Islet of Langerhans (tissue), 1 donor: ENCODE measurements around the gene PJA2.

Source experiments
- FAIRE-seq: peaks from one replicate; lab custom pipeline; 2011; peaks lifted over from hg19 to GRCh38; lab: Jason Lieb, UNC

The PJA2 gene

DNA sequence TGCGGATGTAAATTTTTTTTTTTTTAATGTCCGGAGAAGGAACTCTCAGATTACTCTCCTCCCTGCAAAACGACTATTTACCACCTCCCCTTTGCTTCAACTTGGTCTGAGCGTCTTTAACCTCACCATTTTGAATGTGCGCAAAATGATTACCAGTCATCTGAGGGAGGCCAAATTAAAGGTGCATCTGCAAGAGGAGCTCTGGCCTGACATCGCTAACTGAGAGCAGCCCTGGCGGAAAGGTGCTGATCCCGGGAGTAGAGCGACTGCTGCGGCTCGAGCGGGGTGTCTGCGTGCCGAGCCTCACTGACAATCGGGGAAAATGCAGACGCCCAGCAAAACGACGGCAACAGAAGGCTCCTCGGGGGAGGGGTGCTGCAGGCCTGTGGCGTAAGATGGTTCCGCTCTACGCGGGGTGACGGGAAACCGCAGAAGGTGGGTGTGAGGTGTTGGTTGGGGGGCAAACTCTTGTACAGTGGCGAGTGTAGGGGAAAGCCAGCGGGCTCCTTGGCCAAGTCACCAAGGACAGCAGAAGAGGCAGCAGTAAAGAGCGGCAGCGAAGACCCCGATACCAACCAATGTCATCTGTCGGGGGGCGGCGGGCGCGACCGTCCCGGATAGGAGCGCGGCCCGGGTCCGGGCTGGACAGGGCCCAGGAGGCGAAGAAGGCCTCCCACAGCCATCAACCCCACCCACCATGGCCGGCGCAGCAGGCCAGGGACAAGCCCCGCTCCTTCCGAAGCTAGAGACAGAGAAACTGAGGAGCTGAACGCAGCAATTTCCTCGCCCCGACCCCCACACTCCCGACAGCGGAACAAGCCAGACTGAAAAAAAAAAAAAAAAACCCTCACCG, 557 bp downstream of the PJA2 start:
- FAIRE-seq = no peak

DNA sequence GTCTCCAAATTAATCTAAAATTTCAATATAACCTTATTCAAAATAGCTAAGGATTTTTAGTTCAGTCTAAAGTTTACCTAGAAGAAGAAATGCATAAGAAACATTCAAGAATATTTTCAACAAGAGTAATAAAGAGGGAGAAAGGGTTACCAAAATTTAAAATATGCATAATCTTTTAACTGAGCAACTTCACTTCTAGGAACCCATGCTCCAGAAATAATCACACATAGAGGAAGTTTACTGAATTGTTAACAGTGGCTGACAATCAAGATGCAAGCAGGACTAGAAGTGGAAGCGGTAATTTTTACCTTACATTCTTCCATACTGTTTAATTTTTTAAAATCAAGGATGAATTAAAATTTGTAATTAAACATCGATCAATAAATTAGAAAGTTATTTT, 1.9 kb downstream of the PJA2 start:
- FAIRE-seq = no peak

DNA sequence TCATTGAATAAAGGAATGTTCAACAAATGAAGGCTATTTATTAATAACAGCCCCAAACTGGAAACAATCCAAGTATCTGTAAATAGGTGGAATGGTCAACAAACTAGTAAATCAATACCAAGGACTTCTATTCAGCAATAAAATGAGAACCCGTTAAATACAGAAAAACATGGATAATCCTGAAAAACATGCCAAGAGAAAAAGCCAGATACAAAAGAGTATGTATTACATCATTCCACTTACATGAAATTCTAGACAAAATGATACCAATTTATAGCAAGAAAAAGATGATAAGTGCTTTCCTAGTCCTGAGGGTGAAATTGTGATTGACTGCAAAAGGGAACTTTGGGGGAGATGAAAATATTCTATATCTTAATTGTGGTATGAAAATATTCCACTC, 3.1 kb downstream of the PJA2 start:
- no peak for FAIRE-seq

DNA sequence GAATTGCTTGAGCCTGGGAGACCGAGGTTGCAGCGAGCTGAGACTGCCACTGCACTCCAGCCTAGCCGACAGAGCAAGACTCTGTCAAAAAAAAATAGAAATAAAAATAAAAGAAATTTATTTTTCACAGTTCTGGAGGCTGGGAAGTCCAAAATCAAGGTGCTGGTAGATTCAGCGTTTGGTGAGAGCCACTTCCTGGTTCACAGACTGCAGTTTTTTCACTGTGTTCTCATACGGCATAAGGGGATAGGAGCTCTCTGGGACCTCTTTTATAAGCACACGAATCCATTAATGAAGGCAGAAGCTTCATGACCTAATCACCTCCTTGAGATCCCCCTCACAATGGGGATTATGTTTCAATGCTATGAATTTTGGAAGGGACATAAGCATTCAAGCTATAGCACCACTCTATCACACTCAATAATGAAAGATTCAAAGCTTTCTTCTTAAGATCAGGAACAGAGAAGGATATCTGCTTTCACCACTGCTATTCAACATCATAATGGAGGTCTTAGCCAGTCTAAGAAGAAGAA, 5.3 kb downstream of the PJA2 start:
- no peak for FAIRE-seq

DNA sequence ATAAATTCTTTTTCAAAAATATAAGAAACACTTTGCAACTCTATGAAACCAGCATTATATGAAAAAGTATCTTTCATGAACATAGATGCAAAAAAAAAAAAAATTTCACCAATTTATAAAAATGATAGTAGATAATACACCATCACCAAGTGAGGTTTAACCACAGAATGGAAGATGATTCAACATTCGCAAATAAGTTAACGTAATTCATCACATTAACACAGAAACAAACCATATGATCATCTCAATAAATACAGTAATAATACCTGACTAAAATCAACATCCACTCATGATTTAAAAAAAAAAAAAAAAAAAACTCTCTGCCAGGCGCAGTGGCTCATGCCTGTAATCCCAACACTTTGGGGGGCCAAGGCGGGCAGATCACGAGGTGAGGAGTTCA, 6.3 kb downstream of the PJA2 start:
- FAIRE-seq = no peak

DNA sequence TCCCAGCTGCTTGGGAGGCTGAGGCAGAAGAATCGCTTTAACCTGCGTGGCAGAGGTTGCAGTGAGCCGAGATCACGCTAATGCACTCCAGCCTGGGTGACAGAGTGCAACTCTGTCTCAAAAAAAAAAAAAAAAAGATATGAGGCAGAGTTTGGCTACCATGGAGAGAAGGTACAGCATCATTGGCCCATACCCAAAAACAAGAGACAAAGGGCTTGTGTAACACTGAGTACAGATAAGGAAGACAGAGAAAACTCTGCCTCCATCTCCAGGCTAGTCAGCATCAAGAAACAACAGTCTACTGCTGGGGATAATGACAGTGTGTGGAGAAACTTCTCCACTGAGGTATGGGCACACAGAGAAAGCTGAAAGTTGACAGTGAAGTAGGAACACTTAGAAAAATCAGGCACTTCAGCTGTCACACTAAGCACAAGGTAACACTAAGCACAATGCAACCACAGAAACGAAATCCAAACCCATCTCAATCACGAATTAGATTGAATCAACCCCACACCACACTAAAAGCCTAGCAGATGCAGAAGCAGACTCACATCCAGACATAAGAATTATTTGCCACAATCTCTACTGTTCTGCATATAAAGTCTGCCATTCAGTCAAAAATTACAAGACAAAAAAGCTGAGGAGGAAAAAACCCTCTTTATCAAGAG, 10.5 kb downstream of the PJA2 start:
- no peak for FAIRE-seq

DNA sequence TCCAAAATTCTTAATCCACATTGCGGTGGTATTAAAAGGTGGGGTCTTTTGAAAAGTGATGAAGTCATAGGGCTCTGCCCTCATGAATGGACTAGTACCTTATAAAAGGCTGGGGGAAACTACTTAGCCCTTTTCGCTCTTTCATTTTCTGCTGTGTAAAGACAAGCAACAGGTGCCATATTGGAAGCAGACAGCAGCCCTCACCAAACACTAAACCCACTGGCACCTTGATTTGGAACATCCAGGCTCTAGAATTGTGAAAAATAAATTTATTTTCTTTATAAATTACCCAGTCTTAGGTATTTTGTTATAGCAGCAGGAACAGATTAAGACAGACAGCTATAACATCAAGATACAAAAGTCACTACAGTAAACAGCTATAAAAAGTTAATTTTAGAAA, 12.8 kb downstream of the PJA2 start:
- no peak for FAIRE-seq

DNA sequence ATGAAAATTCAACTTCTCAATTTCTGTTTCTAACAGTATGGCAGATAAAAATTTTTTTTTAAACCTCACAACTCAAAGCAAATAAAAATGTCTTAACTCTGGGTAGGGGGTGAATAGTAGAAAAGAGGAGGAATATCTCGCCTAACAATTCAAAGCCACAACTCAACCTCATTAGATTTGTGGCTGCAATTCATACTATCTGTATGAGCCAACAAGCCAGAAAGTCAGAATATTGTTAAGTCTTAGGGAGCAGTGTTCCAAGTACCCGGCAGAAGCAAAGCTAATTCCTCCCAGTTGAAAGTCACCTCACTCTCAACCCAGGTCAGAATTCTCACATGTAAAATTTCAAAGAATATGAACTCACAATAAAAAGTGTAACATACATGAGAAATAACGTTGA, 15.0 kb downstream of the PJA2 start:
- FAIRE-seq = no peak

DNA sequence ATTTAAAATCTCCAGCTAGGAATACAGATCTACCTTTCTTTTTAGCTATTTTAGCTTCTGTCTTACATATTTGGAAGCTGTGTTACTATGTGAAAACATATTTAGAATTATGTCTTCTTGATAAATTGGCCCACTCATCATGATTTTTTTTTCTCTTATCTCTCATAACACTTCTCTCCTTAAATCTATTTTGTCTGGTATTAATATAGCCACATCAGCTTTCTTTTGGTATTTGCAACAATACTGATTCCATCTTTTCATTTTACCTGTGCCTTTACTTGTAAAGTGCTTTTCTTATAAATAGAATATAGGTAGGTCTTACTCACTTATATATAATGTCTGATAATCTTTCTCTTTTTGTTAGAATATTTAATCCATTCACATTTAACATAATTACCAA, 19.6 kb downstream of the PJA2 start:
- no peak for FAIRE-seq

DNA sequence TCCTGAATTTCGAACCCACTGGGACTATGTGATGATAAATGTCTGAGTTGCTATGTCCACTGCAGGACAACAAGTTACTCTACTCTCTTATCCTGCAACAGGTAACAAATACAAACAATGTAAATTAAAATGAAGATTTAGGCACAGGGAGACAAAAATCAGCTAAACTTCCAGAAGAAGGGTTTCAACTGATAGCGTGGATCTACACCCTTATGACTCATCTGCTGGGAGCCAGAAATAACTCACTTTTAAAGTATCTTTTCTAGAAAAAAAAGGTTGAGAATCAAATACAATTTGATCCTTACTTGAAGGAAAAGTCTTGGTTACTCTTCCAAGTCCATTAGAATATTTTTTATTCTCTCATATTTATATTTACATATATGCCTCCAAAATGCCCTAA, 21.4 kb downstream of the PJA2 start:
- FAIRE-seq = no peak

DNA sequence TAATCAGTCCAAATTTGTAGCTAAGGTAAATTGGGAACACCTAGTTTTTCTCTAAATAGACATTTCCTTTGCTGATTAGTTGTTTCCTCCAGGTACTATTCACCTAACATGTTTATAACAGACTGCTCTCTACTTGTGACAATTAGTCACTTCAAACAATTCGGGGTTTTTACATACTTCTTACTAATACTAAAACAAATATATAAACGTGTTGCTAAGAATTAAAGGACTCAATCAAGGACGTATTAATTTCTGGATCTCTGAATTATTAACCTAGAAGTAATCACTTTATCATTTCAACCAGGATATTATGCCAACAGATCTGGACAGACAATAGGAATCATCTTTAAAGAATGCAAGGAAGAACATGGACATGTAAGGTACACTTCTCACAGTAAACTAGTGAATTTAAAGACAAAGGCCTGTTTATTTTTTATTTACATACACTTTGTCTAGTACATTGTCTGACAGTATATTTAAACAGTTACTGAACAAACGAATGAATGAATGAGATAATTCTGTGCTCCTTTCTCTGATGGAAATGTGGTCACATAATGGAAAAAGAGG, 22.3 kb downstream of the PJA2 start:
- peak; percentile 30 for FAIRE-seq

DNA sequence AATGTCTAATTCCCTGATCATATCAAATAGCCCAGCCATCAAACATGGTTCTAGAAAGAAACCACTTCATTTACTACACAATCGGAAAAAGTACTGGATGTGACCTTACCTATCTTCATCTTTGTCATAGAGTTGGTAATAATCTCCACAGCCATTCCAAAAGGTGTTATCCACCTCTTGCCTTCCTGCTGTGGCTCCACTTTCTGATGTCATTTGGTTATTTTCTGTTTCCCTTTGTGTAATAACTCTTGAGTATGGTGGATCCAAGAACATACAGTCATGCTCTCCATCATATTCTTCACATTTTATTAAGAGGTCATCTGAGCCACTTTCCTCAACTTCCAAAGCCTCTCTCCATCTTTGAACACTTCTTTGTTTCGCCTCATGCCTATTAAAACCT, 31.7 kb downstream of the PJA2 start:
- FAIRE-seq = no peak

DNA sequence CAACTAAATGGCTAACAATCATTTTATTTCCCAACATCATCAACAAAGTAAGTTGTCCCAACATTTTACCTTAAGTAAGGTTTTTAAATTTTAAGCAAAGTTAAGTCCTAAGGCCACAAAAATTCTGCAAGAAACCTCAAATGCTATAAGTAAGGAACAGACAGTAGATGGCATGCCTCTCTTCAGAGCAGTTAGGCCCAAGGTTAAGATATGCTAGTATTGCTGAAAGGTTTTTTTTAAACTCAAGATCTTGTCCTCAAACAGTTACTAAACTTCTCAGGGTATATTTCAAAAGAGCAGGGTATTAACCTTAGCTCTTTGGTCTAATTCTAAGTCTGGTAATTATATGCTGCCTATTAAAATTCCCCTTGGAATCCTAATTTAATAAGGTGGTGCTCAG, 35.1 kb downstream of the PJA2 start:
- no peak for FAIRE-seq

DNA sequence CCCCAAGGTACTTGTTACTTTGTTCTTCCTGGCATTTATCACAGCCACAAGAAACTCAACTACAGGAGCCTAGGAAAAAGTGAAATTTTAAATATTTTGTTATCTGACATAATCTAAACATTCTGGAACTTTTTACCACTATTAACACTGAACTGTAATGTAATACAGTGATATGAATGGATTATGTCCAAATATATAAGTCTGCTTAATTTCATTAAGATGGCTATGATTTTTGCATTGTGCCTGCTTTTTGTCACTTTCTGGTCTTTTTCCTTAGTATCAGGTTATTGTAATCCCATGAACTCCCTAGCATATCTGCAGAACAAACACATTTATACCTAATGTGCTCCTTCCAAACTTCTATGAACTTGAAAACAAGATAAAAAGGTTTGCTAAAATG, 35.8 kb downstream of the PJA2 start:
- no peak for FAIRE-seq

DNA sequence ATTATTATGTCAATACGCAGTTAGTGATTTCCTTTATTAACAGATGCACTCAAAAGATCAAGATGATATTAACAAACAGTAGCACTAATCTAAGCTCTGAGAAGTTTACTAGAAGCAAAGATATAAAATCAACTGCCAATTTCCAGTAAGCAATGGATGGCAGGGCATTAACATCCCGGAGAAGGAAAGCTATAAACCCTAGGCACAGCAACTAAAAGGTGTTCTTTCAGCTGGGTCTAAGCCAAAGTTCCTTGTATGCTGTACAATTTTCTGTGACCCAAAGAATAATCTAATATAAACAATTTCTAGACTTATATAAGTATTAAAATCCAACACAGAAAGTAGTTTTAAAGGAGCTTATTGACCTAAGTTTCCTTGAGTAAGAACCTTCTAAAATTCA, 39.4 kb downstream of the PJA2 start:
- FAIRE-seq = peak; percentile 17

DNA sequence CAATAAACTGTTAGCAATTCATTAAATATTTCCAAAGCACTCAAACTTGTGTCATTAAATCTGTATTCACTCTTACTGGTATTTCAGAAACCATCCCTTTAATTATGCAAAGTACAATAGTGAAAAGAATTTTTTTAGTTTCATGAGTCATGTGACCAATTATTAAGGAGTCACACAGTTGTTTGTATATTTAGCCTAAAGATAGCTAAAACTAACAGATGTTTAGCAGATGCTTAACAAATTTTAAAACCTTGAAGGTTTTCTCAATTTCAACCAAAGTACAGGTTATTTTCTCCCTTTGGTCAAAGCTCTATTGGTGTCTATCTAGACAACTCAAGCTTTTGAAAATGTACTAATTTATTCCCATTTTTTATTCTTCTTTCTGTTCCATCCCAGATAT, 44.1 kb downstream of the PJA2 start:
- no peak for FAIRE-seq

DNA sequence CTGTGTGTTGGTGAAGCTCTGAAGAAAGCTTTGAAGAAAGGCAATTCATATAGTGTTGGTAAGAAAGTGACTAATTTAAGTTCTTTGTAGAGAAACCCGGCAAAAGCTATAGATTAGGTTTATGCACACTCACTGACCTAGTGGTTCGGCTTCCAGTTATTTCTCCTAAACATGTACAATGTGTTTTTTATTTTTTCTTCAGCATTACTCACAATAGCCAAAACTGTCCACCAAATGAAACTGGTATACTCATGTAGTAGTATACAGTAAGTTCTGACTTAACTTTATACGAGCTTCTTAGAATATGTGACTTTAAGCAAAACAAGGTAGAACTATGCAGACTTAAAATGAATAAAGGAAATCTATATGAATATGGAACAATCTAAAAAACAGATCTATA, 44.8 kb downstream of the PJA2 start:
- FAIRE-seq = no peak

DNA sequence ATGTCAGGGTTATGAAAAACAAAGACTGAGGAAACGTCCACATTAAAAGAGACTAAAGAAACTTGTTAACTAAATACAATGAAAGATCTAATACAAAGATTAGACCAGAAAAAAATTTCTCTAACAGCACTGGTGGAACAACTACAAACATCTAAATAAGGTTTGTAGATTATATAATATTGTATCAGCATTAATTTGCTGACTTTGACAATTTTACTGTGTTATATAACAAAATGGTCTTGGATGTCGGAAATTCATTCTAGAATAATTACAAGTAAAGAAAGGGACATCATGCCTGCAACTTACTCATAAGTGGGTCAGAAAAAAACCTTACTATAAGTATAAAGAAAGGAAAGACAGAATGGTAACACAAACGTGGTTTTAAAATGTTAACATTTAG, 50.1 kb downstream of the PJA2 start:
- FAIRE-seq = no peak

DNA sequence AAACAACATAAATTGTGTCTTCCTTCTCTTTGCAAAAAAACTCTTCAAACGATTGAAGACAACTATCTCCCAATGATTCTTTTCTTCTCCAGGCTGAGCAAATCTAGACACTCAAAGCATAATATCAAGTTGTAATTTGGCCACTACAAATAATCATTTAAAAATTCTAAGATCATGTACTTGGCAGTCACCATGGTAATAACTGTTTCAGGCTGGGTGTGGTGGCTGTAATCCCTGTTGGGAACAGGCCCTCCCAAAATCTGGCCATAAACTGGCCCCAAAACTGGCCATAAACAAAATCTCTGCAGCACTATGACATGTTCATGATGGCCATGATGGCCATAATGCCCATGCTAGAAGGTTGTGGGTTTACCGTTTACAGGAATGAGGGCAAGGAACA, 52.0 kb downstream of the PJA2 start:
- no peak for FAIRE-seq

DNA sequence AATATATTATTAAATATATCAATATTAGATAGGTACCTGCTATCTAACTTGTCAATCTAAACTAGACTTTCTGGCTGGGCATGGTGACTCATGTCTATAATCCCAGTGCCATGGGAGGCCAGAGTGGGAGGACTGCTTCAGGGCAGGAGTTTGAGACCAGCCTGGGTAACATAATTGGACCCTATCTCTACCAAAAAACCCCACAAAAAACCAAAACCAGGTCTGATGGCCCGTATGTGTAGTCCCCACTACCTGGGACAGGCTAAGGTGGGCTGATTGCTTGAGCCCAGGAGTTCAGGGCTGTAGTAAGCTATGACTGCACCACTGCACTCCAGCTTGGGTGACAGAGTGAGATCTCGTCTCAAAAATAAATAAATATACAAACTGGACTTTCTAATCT, 55.0 kb downstream of the PJA2 start:
- FAIRE-seq = no peak

DNA sequence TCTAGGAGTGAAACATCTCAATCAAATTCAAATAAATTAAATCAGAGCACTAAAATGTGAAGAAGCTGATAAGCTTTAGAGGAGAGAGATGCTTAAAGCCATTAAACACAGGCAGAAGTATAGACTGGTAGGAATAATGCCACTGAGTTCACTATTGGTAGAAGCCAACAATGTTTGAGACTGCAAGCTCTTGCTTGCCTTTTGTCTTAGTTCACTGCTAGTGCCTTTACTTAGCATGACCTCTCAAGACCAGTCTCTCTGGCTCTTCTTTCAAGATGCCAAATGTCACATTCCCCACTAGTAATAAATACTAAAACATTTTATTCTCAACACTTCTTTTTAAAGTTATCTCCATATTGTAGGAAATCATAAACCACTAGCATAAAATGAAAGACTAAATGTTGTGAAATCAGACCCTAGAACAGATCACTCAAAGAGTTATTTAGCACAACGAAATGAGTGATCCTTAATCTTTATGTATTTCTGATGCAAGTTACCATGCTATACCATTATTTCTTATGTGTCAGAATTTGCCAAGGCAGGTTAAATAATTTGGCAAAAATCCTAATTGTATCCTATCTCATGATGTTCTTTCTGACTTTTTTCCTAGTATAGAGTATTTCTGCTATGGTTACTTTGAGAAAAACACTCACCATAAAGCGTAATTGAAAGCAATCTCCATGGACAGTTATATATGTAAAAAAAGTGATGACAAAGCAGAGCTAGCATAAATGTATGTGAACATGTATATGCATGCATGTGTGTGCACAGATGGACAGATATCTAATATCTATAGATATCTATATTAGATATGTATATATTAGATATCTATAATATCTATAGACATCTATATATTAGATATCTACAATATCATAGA, 57.5 kb downstream of the PJA2 start:
- FAIRE-seq = peak; percentile 55

DNA sequence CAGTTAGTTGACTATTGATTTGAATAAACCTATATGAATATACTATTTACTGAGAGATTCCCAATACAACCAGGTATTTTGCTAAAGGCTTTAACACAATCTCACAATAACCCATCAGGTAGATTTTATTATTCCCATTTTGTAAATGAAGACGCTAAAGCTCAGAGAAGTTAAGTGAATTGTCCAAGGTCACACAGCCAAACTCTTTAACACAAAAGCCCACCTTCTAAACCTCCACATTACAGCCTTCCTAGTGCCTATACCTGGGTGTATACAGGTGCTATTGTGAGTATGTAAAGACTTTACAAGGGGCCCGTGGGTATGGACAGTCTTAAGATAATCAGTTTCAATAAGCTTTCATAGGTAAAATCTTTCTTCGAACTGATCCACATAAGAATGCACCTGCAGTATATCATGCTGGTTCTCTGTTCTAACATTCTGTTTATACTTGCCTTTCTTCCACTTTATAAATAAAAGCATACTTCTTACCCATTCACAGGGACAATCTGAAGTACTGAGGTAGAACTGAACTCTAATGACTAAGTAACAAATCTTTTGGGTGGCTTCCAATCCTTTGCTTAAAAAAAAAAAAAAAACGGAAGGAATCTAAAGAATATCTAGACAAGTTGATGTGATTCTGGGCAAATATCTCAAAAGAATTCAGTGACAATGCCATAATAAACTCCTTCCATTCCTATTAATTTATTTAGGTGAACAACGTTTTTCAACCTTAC, 59.1 kb downstream of the PJA2 start:
- FAIRE-seq = no peak
